Adipocyte (in vitro differentiated cells): ENCODE data around the gene AGFG2.
A peak's percentile ranks its signal among the peaks of the same experiment; 100 is the strongest.
"Not testable (repeated sequence)": the region's sequence is repeated elsewhere in the genome, so short reads cannot be mapped to it uniquely, and the experiment has no call there.

ENCODE experiments used
- DNase-seq: peaks from one replicate; pipeline ENCODE4 v3.0.0-alpha.2; 2015; ENCODE audit warnings: low read depth
- H3K27me3 ChIP-seq: replicated peaks from 2 replicates; pipeline ENCODE4 v1.7.0; 2013; ENCODE audit warnings: mild to moderate bottlenecking, low read length, moderate library complexity; ENCODE audit not compliant: control insufficient read depth, insufficient read depth
- H3K36me3 ChIP-seq: 2 replicates; pipeline ENCODE4 v1.7.0; 2013; ENCODE audit warnings: low read length, mild to moderate bottlenecking, moderate library complexity; ENCODE audit not compliant: control insufficient read depth, insufficient read depth, severe bottlenecking
- H3K4me1 ChIP-seq: 2 replicates; pipeline ENCODE4 v1.7.0; 2013; ENCODE audit warnings: mild to moderate bottlenecking, low read length, moderate library complexity; ENCODE audit not compliant: control insufficient read depth, insufficient read depth
- H3K4me3 ChIP-seq: 2 replicates; pipeline ENCODE4 v1.7.0; 2013; ENCODE audit warnings: mild to moderate bottlenecking, low read length, moderate library complexity
- H3K9ac ChIP-seq: 2 replicates; pipeline ENCODE4 v1.7.0; 2013; ENCODE audit warnings: mild to moderate bottlenecking, low read length, moderate library complexity
- H3K9me3 ChIP-seq: 2 replicates; pipeline ENCODE4 v1.7.0; 2013; ENCODE audit warnings: mild to moderate bottlenecking, low read length, moderate library complexity; ENCODE audit not compliant: control insufficient read depth

The AGFG2 gene

DNA sequence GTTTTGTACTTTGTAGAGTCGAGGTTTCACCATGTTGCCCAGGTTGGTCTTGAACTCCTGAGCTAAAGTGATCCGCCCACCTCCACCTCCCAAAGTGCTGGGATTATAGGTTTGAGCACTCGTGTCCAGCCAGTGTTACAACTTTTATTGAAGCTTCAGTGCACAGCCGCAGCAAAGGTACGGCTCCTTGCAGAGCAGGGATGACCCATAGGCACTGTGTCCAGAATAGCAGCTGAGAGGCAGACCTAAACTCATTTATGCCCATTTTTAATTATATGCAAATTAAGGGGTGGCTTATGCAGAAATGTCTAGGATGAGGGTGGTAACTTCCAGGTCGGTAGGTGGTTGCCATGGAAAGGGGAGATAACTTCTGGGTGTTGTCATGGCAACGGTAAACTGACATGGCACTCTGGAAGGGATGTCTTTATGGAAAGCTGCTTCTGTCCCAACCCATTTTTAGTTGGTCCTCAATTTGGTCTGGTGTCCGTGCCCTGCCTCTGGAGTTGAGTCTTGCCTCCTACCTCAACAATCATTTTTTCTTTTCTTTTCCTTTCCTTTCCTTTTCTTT is 32.6 kb upstream of the AGFG2 start:
- no peak for DNase-seq
- Histone ChIP-seq H3K4me3 (no peak overlapping the region), H3K36me3 (no peaks in the 10 kb centered on the region), H3K9ac (no peak overlapping the region), H3K9me3 (no peaks in the 10 kb centered on the region), H3K4me1 (peaks cover 13% of the 10 kb centered on the region), H3K27me3 (no peaks in the 10 kb centered on the region)

DNA sequence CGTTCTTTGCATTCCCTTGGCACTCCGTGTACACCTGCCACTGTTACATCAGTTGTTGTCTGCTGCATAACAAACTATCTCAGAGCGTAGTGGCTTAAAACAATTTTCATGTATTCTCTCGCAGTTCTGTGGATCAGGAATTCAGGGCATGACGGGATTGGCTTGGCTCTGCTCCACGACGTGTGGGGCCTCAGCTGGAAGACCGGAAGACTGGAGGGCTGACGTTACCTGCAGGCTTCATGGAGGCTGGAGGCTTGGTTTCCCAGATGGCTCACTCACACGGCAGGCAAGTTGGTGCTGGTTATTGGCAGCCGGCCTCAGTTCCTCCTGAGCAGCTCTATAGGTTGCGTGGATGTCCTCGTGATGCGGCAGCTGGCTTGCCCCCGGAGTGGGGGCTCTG is 29.8 kb upstream of the AGFG2 start:
- Histone ChIP-seq H3K9me3 (no peaks in the 10 kb centered on the region), H3K36me3 (no peaks in the 10 kb centered on the region), H3K27me3 (no peaks in the 10 kb centered on the region), H3K9ac (no peak overlapping the region), H3K4me3 (no peak overlapping the region), H3K4me1 (peaks cover 6% of the 10 kb centered on the region)
- DNase-seq = no peak

- Histone ChIP-seq H3K27me3 (no peaks in the 10 kb centered on the region), H3K4me3 (no peak overlapping the region), H3K4me1 (peaks cover 17% of the 10 kb centered on the region), H3K9me3 (no peaks in the 10 kb centered on the region), H3K36me3 (no peaks in the 10 kb centered on the region), H3K9ac (no peak overlapping the region)
- no peak for DNase-seq
Measured at GRCh38 chr7:100510437-100511239, 28.4 kb upstream of the AGFG2 start.

DNA sequence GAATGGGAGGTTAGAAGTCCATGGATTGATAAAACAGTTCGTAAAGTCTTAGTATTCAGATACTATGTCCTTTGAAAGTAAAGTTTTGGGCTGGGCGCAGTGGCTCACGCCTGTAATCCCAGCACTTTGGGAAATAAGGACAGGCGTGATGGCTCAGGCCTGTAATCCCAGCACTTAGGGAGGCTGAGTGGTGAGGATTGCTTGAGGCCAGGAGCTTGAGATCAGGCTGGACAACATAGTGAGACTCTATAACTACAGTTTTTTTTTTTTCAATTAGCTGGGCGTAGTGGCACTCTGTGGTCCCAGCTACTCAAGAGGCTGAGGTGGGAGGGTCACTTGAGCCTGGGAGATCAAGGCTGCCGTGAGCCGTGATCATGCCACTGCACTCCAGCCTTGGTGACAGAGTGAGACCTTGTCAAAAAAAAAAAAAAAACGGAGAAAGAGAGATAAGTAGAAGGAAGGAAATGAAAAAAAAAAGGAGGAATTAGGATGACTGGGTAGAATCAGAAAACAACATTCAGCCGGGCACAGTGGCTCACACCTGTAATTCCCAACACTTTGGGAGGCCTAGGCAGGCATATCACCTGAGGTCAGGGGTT is 25.7 kb upstream of the AGFG2 start:
- Histone ChIP-seq H3K36me3 (no peaks in the 10 kb centered on the region), H3K27me3 (no peaks in the 10 kb centered on the region), H3K9ac (no peak overlapping the region), H3K9me3 (no peaks in the 10 kb centered on the region), H3K4me1 (peaks cover 28% of the 10 kb centered on the region), H3K4me3 (no peak overlapping the region)
- DNase-seq = no peak

- Histone ChIP-seq H3K36me3 (no peaks in the 10 kb centered on the region), H3K9me3 (no peaks in the 10 kb centered on the region), H3K4me3 (peak overlapping the region; percentile 31), H3K27me3 (no peaks in the 10 kb centered on the region), H3K9ac (peak overlapping the region; percentile 48), H3K4me1 (peaks cover 22% of the 10 kb centered on the region)
- peak; percentile 89 for DNase-seq
Measured at GRCh38 chr7:100515072-100515532, 23.9 kb upstream of the AGFG2 start.

- peak; percentile 84 for DNase-seq
- no peak overlapping the region for H3K9ac ChIP-seq
- H3K4me3 ChIP-seq = no peak overlapping the region
- no peaks in the 10 kb centered on the region for H3K27me3 ChIP-seq
- H3K36me3 ChIP-seq = no peaks in the 10 kb centered on the region
- peaks cover 22% of the 10 kb centered on the region for H3K4me1 ChIP-seq
- no peaks in the 10 kb centered on the region for H3K9me3 ChIP-seq
Measured at GRCh38 chr7:100516135-100516812, 22.7 kb upstream of the AGFG2 start.

DNA sequence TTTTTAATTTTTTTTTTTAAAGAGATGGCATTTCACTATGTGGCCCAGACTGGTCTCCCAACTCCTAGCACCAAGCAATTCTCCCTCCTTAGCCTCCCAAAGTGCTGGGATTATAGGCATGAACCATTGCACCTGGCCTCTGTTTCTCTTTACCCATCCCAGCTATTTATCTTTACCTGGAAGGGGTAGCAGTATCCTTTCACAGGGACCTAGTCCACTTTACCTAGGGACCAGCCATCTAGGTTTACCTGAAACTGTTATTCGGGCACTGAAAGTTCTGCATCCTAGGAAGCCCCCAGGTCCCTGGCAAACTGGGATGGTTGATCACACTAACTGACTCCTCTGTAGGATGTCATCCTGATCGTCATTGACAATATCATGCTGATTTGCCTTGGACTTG is 21.7 kb upstream of the AGFG2 start:
- H3K27me3 ChIP-seq = no peaks in the 10 kb centered on the region
- no peaks in the 10 kb centered on the region for H3K9me3 ChIP-seq
- H3K4me3 ChIP-seq = no peak overlapping the region
- H3K9ac ChIP-seq = no peak overlapping the region
- peaks cover 22% of the 10 kb centered on the region for H3K4me1 ChIP-seq
- no peak for DNase-seq
- no peaks in the 10 kb centered on the region for H3K36me3 ChIP-seq

DNA sequence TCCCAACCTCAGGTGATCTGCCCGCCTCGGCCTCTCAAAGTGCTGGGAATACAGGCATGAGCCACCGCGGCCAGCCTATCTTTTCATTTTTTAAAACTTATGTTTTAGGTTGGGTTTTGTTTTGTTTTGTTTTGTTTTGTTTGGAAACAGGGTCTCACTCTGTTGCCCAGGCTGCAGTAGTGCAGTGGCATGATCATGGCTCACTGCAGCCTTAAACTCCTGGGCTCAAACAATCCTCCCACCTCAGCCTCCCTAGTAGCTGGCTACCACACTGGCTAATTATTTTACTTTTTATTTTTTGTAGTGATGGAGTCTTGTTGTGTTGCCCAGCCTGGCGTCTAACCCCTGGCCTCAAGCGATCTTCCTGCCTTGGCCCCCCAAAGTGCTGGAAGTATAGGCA is 19.4 kb upstream of the AGFG2 start:
- no peaks in the 10 kb centered on the region for H3K36me3 ChIP-seq
- no peak for DNase-seq
- no peak overlapping the region for H3K9ac ChIP-seq
- H3K9me3 ChIP-seq = no peaks in the 10 kb centered on the region
- H3K4me1 ChIP-seq = peaks cover 21% of the 10 kb centered on the region
- no peak overlapping the region for H3K4me3 ChIP-seq
- H3K27me3 ChIP-seq = no peaks in the 10 kb centered on the region

GRCh38 chr7:100520138-100520537 is 18.9 kb upstream of the AGFG2 start:
- no peak overlapping the region for H3K9ac ChIP-seq
- H3K4me3 ChIP-seq = no peak overlapping the region
- H3K4me1 ChIP-seq = peaks cover 16% of the 10 kb centered on the region
- H3K36me3 ChIP-seq = no peaks in the 10 kb centered on the region
- no peaks in the 10 kb centered on the region for H3K9me3 ChIP-seq
- H3K27me3 ChIP-seq = no peaks in the 10 kb centered on the region
- no peak for DNase-seq

- Histone ChIP-seq H3K9ac (no peak overlapping the region), H3K4me1 (peaks cover 7% of the 10 kb centered on the region), H3K27me3 (no peaks in the 10 kb centered on the region), H3K9me3 (no peaks in the 10 kb centered on the region), H3K36me3 (no peaks in the 10 kb centered on the region), H3K4me3 (no peak overlapping the region)
- no peak for DNase-seq
Measured at GRCh38 chr7:100521076-100521475, 17.9 kb upstream of the AGFG2 start.

GRCh38 chr7:100521909-100522593 is 17.0 kb upstream of the AGFG2 start:
- H3K36me3 ChIP-seq, H3K9me3 ChIP-seq, H3K9ac ChIP-seq, H3K4me1 ChIP-seq, H3K27me3 ChIP-seq, H3K4me3 ChIP-seq, DNase-seq: not testable (repeated sequence)
